Keratinocyte (primary cell): ENCODE measurements around the gene CBX7.

Experiments
- EZH2 ChIP-seq: IDR thresholded peaks from one replicate; pipeline ENCODE4 v1.6.1; 2012; ENCODE audit warnings: inconsistent platforms, mild to moderate bottlenecking, low read length, moderate library complexity
- TF ChIP-seq, protein P1 (sequence below), 3 experiments: IDR thresholded peaks in 1 of 3; conservative IDR thresholded peaks in 1 of 3; optimal IDR thresholded peaks in 1 of 3; 2 replicates in 2 of 3; 3 replicates in 1 of 3; pipeline versions ENCODE3 to v1.5.1; 2011; ENCODE audit warnings: low read length in 3 of 3, mild to moderate bottlenecking in 3 of 3, moderate library complexity in 2 of 3, control low read depth in 1 of 3, inconsistent platforms in 1 of 3; ENCODE audit not compliant: insufficient read depth in 2 of 3; ENCODE audit errors: extremely low read depth in 1 of 3

DNA sequence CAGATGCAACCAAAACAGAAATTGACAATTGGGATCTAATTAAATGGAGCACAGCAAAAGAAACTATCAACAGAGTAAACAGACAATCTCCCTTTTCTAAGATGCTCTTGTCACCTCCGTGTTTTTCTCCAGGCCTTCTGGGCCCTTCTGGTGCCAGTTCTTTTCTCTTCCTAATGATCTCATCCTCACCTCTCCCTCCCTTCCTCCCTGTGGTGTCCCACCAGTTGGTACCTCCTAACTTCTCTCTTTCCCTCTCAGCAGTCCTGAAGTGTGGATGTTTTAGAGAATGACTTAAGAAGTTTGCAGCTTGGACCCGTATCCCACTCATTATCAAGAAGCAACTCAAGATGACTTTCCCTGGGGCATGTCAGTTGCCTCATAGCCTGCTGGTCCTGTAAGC, 49.0 kb downstream of the CBX7 start:
- TF ChIP-seq, protein P1, sequence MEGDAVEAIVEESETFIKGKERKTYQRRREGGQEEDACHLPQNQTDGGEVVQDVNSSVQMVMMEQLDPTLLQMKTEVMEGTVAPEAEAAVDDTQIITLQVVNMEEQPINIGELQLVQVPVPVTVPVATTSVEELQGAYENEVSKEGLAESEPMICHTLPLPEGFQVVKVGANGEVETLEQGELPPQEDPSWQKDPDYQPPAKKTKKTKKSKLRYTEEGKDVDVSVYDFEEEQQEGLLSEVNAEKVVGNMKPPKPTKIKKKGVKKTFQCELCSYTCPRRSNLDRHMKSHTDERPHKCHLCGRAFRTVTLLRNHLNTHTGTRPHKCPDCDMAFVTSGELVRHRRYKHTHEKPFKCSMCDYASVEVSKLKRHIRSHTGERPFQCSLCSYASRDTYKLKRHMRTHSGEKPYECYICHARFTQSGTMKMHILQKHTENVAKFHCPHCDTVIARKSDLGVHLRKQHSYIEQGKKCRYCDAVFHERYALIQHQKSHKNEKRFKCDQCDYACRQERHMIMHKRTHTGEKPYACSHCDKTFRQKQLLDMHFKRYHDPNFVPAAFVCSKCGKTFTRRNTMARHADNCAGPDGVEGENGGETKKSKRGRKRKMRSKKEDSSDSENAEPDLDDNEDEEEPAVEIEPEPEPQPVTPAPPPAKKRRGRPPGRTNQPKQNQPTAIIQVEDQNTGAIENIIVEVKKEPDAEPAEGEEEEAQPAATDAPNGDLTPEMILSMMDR (optimal IDR thresholded peaks at IDR 0.05 in 1 of 3, IDR thresholded peaks at IDR 0.05 in 1 of 3, conservative IDR thresholded peaks at IDR 0.05 in 1 of 3; ENCODE audit: extremely low read depth in 1 of 3, insufficient read depth in 2 of 3, low read length in 3 of 3): no peak
- no peak for TF ChIP-seq EZH2
